GM18526 (cell line): ENCODE data around the gene OR5AN1.

Experiments
- POLR2A ChIP-seq: IDR thresholded peaks from 3 replicates; pipeline ENCODE4 v1.6.1; 2011; ENCODE audit not compliant: insufficient read length; ENCODE audit errors: extremely low read depth

Gene OR5AN1, protein sequence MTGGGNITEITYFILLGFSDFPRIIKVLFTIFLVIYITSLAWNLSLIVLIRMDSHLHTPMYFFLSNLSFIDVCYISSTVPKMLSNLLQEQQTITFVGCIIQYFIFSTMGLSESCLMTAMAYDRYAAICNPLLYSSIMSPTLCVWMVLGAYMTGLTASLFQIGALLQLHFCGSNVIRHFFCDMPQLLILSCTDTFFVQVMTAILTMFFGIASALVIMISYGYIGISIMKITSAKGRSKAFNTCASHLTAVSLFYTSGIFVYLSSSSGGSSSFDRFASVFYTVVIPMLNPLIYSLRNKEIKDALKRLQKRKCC

DNA sequence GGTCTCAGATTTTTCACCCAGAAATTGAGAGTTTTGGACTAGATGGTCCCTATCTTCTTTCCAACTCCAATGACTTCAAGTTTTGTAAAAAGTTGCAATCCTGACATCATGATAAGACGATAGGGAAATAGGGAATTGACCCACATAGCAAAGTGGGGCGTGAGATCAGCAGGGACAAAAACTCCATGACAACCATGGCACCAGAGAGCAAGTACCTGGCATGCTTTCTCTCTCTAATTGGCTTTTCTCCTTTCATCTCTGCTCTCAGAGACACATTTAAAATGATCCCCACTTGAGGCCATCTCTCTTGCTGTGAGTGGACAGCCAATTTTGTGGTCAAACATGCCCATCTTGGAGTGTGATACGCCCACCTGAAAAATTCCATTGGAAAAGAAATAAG is at the start of gene OR5AN1:
OR5AN1 (plus strand) TSS at position 301 of the 400 bp plus-strand sequence. CDS start 5,564 bp downstream, outside the sequence.
- TF ChIP-seq POLR2A = no peak

- no peak for TF ChIP-seq POLR2A
These were observed 23.7 kb upstream of the OR5AN1 start for GRCh38 chr11:59335001-59335400.

- TF ChIP-seq POLR2A = no peak
These were observed 22.5 kb upstream of the OR5AN1 start for GRCh38 chr11:59336176-59336575.

GRCh38 chr11:59336931-59337330 is 21.8 kb upstream of the OR5AN1 start:
- TF ChIP-seq POLR2A = no peak

GRCh38 chr11:59355226-59355625 is 3.5 kb upstream of the OR5AN1 start:
- TF ChIP-seq POLR2A = no peak

DNA sequence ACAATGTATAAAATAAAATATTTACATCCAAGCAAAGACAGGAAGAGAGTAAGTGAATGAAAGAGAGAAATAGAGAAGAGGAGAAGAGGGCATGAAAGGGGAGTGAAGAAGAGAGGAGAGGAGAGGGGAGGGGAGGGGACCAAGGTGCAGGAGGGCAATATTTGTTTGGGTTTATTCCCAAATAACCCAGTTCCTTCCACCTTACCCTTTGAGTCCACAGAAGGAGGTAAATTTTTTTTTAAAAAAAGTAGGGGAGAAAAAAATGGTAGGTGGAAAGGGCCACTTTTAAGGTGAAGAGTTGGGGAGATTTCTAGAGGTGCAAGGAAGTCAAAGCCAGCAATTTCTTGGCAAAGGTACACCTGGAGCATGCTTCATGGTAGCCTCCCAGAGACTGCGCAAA is 2.1 kb upstream of the OR5AN1 start:
- TF ChIP-seq POLR2A = no peak

GRCh38 chr11:59358020-59358419 is 675 bp upstream of the OR5AN1 start:
- no peak for TF ChIP-seq POLR2A

DNA sequence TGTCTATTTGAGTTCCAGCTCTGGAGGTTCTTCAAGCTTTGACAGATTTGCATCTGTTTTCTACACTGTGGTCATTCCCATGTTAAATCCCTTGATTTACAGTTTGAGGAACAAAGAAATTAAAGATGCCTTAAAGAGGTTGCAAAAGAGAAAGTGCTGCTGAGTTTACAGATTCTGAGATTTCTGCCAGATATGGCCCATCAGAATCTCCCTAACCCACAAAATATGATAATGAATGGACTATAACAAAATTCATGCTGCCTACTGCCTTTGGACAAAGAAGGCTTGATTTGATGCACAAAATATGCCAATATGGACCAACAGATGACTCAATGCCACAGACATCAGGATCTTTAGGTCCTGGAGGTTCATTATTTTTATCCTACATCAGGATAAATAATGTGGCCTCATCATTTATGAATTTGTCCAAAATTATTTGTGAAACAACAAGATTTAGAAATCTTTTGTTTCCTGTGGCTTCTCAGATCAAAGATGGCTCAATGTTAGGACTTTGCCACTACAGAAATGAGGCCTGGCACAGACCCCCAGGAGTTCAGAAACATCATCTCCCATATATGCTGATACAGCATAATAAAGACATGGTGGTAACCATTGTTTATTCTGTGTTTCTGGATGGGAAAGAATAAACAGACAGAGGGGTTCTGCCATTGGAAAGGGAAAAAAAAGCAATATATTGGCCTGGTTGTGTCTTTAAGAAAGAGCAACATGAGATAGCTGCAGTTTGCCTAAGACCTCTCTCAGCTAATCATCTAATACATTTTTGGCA is 6.7 kb downstream of the OR5AN1 start:
- TF ChIP-seq POLR2A = no peak

- TF ChIP-seq POLR2A = no peak
These were observed 9.7 kb downstream of the OR5AN1 start for GRCh38 chr11:59368238-59369022.

DNA sequence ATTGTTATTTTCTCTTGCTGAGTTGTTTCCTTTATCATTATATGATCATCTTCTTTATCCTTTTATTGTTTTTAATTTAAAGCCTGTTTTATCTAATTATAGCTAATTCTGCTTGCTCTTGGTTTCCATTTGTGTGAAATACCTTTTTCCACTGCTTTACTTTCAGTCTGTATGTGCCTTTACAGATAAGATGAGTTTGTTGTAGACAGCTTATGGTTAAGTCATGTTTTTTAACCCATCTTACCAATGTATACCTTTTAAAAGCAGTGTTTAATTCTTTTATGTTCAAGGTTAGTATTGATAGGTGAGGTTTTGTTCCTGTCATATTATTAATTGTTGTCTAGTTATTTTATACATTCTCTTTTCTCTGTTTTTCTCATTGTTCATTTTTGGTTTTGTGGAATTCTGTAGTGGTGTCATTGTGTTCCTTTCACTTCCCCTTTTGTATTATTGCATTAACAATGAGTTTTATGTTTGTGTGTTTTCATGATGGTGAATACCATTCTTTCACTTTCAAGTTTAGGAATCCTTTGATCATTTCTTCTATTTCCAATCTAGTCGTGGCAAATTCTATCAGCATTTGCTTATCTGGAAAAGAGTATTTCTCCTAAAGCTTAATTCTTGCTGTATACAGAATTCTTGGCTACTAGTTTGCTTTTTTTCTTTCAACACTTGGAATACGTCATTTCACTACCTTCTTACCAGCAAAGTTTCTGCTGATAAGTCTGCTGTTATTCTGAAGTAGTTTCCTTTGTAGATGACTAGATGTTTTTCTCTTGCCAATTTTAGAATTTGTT is 21.8 kb downstream of the OR5AN1 start:
- no peak for TF ChIP-seq POLR2A

GRCh38 chr11:59394186-59394585 is 35.5 kb downstream of the OR5AN1 start:
- TF ChIP-seq POLR2A = no peak

DNA sequence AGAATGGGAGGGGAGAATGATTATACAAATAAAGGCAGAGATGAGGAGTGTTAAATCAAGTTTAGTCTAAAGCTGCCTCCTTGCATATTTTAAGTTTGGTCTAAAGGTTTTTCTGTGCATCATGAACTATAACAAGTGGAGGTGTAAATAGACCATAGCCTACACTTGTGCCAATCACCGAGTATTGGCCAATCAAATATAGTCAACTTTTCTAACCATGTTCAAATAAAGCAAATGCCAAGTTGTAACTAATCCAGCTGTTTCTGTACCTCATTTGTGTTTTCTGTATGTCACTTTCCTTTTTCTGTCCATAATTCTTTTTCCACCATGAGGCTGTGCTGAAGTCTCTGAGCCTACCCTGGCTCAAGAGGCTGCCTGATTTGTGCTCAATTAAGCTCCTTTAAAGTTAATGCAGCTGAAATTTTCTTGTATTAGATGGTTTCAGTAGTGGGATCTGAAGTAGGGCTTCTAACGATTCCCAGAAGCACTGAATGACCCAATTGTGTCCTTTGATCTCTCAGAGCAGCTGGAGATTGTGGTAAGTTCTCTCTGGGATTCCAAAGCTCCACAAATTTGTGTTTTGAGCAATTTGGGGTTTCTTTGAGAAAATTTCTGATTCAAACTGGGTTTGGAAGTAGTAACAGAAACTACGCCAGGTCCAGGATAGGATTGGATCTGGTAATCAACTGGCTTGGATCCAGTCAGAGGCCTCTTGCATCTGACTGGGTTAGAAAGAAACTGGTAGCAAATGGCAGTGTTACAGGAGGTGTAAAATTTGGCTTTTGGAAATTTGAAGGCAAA is 42.0 kb downstream of the OR5AN1 start:
- TF ChIP-seq POLR2A = no peak

GRCh38 chr11:59401262-59401552 is 42.5 kb downstream of the OR5AN1 start:
- TF ChIP-seq POLR2A = no peak

DNA sequence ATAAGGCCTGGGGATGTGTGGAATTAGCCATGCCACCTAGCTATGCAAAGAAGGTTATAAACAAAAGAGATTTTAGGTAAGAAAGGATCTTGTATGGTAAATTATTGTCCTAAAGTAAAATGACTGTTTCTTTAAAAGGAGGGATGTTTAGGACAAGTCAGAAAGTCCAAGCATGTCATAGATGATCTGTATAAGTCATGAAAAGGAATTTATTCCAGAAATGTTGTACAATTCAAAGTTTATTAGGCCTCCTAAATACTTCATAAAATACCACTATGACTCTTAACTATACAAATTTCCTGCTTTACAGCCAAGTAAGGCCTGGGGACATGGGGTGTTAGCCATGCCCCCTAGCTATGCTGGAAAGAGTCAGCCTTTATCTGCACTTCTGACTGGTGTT is 44.9 kb downstream of the OR5AN1 start:
- TF ChIP-seq POLR2A = no peak
